HG03175 (cell line): ENCODE measurements around the gene SPINDOC.
A peak's percentile ranks its signal among the peaks of the same experiment; 100 is the strongest.
"Not testable (repeated sequence)": the region's sequence is repeated elsewhere in the genome, so short reads cannot be mapped to it uniquely, and the experiment has no call there.

Source experiments
- ATAC-seq: cut with Tn5 transposase; IDR thresholded peaks from one replicate; pipeline ENCODE4 v1.9.1; 2021; ENCODE audit warnings: mild to moderate bottlenecking, moderate library complexity; ENCODE audit not compliant: unreplicated experiment

The SPINDOC gene

DNA sequence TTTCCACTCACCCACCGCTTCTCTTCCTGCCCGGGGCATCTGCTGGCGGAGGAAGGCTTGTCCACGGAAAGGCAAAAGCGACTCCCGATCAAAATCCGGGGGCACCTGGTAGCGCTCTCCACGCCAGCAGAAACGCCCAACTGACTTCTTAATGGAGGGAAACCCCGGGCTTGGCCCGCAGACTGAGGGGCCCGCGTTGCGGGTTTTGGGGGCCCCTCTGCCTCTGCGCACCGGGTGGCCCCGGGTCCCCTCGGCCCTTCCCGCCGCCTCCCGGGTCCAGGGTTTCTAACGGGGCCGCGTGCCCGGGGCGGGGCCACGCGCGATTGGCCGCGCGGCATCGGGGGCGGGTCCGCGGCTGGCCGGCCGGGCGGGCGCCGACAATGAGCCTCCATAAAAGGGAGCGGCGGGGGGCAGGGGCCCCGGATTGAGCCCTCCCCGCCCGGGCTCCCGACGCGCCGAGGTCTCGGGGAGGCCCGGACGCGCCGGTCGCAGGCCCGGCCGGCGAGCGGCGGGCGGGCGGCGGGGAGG, at the start of gene SPINDOC:
SPINDOC (plus strand) TSS at position 422 of the 528 bp plus-strand sequence. CDS start 231 bp downstream, outside the sequence.
- peak; percentile 89 for ATAC-seq

DNA sequence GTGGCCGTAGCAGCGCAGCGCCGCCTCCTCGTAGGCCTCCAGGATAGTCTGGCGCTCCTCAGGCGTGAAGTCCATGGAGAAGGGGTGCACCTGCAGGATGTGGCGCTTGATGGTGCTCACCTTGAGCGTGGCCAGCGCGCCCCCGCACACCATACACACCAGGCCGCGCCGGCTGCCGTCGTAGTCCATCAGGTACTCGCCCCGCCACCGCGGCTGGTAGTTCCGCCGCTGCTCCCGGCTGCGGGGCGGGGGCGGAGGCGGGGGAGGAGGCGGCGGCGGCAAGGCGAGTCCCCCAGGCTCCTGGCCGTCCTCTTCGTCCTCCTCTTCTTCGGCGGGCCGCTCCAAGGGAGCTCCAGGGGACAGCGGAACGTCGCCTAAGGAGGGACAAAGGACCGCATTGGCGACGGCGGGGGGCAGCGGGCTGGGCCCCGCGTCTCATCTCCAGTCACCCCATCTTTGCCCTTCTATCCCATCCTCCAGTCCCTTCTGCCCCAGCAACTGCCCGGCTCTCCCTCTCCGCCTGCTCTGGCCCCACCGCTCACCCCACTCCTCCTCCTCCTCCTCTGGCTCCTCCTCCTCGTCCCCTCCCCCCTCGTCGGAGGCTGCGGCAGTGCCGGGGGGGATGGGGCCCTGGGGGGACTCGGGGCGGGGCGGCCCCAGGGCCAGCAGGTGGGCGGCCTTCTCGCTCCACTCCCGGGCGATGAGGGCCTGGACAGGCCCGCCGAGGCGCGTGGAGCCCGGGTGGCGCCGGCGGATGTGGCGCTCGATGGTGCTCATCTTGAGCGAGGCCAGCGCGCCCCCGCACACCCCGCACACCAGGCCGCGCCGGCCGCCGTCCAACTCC, 49.5 kb upstream of the SPINDOC start:
- no peak for ATAC-seq

DNA sequence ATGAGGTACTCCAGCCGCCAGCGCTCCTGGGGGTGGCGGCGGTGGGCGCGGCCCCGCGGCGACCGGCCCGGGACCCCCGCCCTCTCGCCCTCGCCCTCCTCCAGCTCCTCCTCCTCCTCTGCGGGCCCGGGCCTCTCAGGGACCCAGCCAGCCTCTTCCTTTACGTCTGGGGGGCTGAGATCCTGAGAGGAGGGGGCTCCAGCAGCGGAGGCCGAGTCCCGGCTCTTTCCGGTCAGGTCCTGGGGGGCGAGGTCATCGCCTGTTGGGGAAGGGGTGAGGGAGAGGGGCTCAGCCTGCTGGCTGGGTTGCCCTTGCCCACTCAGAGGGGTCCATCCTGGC, 48.9 kb upstream of the SPINDOC start:
- no peak for ATAC-seq

- ATAC-seq: no peak
Observed at GRCh38 chr11:63764679-63765647, 48.3 kb upstream of the SPINDOC start.

GRCh38 chr11:63765688-63766241, 47.5 kb upstream of the SPINDOC start:
- no peak for ATAC-seq

GRCh38 chr11:63766531-63767235, 46.6 kb upstream of the SPINDOC start:
- no peak for ATAC-seq

DNA sequence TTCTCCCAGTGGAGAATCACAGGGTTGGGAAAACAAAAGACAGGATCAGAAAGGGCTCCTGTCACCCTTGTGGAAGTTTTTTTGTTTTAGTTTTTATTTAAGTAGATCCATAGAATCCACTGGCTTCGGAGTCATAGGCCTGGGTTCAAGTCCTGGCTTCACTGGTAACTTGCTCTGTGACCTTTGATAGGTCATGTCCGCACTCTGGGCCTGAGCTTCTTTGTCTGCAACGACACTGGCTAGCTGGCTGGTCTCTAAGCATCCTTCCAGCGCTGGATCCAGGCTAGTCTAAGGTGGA, 46.0 kb upstream of the SPINDOC start:
- no peak for ATAC-seq

GRCh38 chr11:63767565-63768236, 45.6 kb upstream of the SPINDOC start:
- no peak for ATAC-seq

GRCh38 chr11:63768237-63769041, 44.8 kb upstream of the SPINDOC start, which contains the start of gene ZFTA:
Gene ZFTA, minus strand, starts transcription at chr11:63768775. Its CDS starts 153 bp downstream, at chr11:63768622.
- peak; percentile 66 for ATAC-seq

DNA sequence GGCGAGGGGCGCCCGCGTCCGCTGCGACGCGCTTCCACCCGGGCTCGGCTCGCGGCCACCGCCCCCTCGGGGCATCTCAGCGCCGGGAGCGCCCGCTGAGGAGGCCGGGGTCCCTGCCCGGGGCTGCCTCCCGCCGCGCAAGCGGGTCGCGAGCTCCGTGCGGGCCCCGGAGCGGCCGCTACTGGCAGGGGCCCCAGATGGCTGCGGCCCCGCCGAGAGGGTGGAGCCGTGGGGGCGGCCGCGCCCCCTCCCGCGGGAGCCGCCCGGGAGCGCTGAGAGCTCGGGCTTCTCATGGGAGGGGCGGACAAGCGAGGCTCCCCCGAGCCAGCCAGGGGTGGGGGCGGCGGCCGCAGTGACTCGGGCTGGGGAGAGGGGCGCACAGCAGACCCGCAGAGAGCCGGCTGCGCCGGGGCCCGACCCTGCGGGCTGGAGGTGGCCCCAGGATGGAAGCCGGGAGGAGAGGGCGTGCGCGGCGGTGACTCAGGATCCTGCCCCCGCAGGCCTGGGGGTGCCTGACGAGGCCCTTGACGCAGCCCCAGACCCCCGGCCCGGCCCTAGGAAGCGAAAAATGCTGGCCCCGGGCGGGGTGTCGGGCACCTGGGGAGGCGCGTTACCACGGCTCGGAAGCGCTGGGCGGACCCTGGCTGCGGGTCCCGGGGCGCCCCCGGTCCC, 44.1 kb upstream of the SPINDOC start:
- peak; percentile 30 for ATAC-seq

DNA sequence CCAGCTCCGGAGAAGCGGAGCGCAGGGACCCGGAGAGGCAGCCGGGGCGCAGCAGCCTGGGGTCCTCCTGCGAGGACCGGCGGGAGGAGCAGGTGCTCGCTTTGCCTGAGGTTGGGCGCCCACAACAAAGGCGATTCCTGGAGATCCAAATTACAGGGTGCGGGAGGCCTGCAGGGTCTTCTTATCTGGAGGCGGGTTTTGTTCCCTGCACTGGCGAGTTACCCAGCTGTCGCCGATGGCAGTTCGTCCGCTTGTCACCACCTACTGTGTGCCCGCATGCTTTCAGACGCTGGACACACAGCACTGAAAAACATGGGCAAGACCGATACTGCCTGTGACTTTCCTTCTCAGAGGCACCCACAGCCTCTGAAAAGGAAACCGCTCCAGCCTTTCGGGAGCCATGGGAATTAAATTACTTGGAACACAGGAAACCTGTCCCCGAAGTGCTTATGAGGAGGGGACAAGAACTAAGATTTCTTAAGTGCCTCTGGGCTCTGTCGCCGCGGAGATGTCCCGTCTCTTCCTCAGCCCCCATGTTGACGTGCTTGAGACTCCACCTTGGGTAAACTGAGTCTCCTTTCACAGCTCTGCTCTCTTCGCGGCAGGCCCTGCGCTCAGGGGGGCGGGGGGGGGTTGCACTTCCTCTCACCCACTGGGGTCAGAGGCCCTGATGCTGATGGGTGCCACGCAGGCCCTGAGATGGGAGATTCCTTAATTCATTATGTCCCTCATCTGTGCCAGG, 43.4 kb upstream of the SPINDOC start:
- ATAC-seq: no peak

GRCh38 chr11:63770763-63771162, 42.5 kb upstream of the SPINDOC start:
- ATAC-seq: no peak

DNA sequence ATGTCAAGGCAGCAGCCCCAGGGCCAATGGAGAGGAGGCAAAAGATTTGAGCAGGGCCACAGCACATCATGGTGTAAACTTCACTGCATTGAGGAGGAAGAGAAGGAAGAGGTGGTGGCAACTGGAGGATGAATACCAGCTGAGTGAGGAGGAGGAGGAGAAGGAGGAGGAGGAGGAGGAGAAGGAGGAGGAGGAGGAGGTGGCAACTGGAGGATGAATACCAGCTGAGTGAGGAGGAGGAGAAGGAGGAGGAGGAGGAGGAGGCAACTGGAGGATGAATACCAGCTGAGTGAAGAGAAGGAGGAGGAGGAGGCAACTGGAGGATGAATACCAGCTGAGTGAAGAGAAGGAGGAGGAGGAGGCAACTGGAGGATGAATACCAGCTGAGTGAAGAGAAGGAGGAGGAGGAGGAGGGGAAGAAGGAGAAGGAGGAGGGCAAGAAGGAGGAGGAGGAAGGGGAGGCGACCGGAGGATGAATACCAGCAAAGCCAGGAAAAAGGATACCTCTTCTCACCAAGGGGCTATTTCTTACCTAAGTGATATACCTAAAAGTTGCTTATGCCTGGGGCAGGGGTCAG, 41.4 kb upstream of the SPINDOC start:
- ATAC-seq: not testable (repeated sequence)

DNA sequence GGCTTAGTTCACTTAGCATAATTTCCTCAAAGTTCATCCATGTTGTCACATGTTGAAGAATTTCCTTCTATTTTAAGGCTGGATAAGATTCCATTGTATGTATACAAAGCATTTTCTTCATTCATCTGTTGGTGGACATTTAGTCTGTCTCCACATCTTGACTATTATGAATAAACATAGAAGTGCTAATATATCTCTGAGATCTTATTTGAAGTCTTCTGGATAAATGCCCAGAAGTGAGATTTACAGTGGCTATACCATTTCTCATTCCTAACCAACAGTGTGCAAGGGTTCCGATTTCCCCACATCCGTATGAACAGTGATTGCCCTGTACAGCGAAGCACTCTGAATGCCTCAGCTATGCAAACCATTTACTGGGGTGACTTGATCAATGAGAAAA, 38.1 kb upstream of the SPINDOC start:
- no peak for ATAC-seq

DNA sequence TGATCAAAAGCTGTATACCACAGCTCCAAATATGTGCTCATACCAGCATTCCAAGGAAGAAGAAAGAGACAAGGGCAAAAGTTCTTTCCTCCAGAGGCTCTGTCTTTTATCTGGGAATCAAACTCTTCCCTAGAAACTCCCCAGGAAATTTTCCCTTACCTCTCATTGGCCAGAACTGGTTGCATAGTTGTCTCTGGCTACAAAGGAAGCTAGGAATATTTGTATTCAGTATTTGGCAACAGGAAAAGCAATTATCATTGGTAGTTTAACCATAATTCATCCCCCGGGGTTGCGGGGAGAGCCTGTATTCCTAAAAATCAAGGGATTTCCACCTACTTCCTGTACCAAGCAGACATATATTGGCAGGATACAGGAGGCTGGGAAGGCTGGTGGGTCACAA, 34.2 kb upstream of the SPINDOC start:
- ATAC-seq: no peak

DNA sequence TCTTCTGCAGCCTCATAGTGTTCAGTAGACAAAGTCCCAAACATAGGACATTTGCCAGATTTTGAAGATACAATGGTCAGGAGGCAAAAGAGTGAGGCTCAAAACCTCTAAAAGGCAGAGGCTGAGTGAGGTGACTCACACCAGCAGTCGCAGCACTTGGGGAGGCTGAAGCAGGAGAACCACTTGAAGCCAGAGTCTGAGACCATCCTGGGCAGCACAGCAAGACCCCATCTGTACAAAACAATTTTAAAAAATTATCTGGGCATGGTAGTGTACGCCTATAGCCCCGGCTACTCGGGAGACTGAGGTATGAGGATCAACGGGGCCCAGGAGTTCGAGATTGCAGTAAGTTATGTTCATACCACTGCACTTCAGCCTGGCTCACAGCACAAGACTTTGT, 30.5 kb upstream of the SPINDOC start:
- ATAC-seq: no peak

GRCh38 chr11:63783925-63784592, 29.2 kb upstream of the SPINDOC start:
- no peak for ATAC-seq
